SK-N-SH treated with all-trans-retinoic acid at 6 μM for 48 hours (cell line): ENCODE data around the gene ITGA8.

Source experiments
- GLIS3 ChIP-seq: fragments of 250-450 bp; sonication (Bioruptor Pico); IDR thresholded peaks from 2 replicates; pipeline ENCODE4 v1.5.0; 2020; ENCODE audit warnings: mild to moderate bottlenecking, moderate library complexity
- ISL1 ChIP-seq: fragments of 250-450 bp; sonication (Bioruptor Pico); IDR thresholded peaks from 2 replicates; pipeline ENCODE4 v2.1.2; 2022; ENCODE audit warnings: mild to moderate bottlenecking, moderate library complexity
- RARB ChIP-seq: fragments of 250-450 bp; sonication (Bioruptor Pico); IDR thresholded peaks from 2 replicates; pipeline ENCODE4 v1.8.0; 2021; ENCODE audit warnings: mild to moderate bottlenecking, moderate library complexity
- SNAI2 ChIP-seq: fragments of 250-450 bp; sonication (Bioruptor Pico); IDR thresholded peaks from 2 replicates; pipeline ENCODE4 v1.5.0; 2020; ENCODE audit warnings: mild to moderate bottlenecking, moderate library complexity
- ZC3H10 ChIP-seq: fragments of 250-450 bp; sonication (Bioruptor Pico); IDR thresholded peaks from 2 replicates; pipeline ENCODE4 v1.5.1; 2021; ENCODE audit warnings: mild to moderate bottlenecking, moderate library complexity
- ZFP3 ChIP-seq: fragments of 250-450 bp; sonication (Bioruptor Pico); IDR thresholded peaks from 2 replicates; pipeline ENCODE4 v1.5.0; 2020; ENCODE audit warnings: mild to moderate bottlenecking, moderate library complexity
- ZFP30 ChIP-seq: fragments of 450-650 bp; formaldehyde crosslinking; IDR thresholded peaks from 2 replicates; pipeline ENCODE4 v1.5.0; 2022; ENCODE audit warnings: mild to moderate bottlenecking, moderate library complexity
- ZNF70 ChIP-seq: fragments of 450-650 bp; formaldehyde crosslinking; IDR thresholded peaks from 2 replicates; pipeline ENCODE4 v1.5.0; 2020; ENCODE audit warnings: mild to moderate bottlenecking, moderate library complexity
- TF ChIP-seq, protein P1 (sequence below): fragments of 250-450 bp; sonication (Bioruptor Pico); IDR thresholded peaks from 2 replicates; pipeline ENCODE4 v1.5.0; 2020; ENCODE audit warnings: mild to moderate bottlenecking, moderate library complexity
- TF ChIP-seq, protein P2 (sequence below): fragments of 250-450 bp; sonication (Bioruptor Pico); IDR thresholded peaks from 2 replicates; pipeline ENCODE4 v1.8.0; 2020; ENCODE audit warnings: mild to moderate bottlenecking, moderate library complexity, borderline replicate concordance
- TF ChIP-seq, protein P3 (sequence below): fragments of 250-450 bp; sonication (Bioruptor Pico); IDR thresholded peaks from 2 replicates; pipeline ENCODE4 v1.5.1; 2020; ENCODE audit warnings: low read depth, mild to moderate bottlenecking, moderate library complexity

DNA sequence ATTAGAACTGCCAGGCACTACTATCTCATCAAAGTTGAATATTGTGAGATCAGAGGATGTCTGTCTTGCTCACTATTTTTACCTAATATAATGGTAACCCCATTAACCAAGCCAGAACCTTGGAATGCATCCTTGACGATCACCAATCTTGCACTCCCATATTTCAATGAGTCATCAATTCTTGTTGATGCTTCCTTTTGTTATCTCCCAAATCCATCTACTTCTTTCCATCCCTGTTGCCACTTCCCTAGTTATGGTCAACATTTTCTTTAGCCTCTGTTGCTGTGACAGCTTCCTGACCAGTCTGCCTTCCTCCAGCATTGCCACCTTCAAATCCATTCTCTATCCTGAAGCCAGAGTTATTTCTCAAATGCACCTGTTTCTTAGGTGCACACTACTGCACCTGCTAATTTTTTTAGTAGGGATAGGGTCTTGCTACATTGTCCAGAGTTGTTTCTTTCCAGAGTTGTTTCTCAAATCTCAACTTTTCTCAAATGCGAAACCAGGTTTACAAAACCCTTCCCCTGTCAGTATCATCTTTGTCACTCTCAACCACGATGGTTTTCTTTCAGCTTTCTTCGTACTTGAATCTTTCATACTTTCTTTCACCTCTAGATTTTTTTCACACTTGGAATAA lies 15.7 kb downstream of the ITGA8 start:
- TF ChIP-seq SNAI2 (no peak), RARB (CRISPR knock-in tag) (no peak), ZNF70 (CRISPR knock-in tag) (no peak), ZFP30 (CRISPR knock-in tag) (no peak), ZFP3 (CRISPR knock-in tag) (no peak), ISL1 (CRISPR knock-in tag) (no peak), GLIS3 (CRISPR knock-in tag) (no peak), ZC3H10 (CRISPR knock-in tag) (no peak)
- TF ChIP-seq, protein P1, sequence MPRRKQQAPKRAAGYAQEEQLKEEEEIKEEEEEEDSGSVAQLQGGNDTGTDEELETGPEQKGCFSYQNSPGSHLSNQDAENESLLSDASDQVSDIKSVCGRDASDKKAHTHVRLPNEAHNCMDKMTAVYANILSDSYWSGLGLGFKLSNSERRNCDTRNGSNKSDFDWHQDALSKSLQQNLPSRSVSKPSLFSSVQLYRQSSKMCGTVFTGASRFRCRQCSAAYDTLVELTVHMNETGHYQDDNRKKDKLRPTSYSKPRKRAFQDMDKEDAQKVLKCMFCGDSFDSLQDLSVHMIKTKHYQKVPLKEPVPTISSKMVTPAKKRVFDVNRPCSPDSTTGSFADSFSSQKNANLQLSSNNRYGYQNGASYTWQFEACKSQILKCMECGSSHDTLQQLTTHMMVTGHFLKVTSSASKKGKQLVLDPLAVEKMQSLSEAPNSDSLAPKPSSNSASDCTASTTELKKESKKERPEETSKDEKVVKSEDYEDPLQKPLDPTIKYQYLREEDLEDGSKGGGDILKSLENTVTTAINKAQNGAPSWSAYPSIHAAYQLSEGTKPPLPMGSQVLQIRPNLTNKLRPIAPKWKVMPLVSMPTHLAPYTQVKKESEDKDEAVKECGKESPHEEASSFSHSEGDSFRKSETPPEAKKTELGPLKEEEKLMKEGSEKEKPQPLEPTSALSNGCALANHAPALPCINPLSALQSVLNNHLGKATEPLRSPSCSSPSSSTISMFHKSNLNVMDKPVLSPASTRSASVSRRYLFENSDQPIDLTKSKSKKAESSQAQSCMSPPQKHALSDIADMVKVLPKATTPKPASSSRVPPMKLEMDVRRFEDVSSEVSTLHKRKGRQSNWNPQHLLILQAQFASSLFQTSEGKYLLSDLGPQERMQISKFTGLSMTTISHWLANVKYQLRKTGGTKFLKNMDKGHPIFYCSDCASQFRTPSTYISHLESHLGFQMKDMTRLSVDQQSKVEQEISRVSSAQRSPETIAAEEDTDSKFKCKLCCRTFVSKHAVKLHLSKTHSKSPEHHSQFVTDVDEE: no peak
- TF ChIP-seq, protein P2, sequence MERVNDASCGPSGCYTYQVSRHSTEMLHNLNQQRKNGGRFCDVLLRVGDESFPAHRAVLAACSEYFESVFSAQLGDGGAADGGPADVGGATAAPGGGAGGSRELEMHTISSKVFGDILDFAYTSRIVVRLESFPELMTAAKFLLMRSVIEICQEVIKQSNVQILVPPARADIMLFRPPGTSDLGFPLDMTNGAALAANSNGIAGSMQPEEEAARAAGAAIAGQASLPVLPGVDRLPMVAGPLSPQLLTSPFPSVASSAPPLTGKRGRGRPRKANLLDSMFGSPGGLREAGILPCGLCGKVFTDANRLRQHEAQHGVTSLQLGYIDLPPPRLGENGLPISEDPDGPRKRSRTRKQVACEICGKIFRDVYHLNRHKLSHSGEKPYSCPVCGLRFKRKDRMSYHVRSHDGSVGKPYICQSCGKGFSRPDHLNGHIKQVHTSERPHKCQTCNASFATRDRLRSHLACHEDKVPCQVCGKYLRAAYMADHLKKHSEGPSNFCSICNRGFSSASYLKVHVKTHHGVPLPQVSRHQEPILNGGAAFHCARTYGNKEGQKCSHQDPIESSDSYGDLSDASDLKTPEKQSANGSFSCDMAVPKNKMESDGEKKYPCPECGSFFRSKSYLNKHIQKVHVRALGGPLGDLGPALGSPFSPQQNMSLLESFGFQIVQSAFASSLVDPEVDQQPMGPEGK (CRISPR knock-in tag): no peak
- TF ChIP-seq, protein P3, sequence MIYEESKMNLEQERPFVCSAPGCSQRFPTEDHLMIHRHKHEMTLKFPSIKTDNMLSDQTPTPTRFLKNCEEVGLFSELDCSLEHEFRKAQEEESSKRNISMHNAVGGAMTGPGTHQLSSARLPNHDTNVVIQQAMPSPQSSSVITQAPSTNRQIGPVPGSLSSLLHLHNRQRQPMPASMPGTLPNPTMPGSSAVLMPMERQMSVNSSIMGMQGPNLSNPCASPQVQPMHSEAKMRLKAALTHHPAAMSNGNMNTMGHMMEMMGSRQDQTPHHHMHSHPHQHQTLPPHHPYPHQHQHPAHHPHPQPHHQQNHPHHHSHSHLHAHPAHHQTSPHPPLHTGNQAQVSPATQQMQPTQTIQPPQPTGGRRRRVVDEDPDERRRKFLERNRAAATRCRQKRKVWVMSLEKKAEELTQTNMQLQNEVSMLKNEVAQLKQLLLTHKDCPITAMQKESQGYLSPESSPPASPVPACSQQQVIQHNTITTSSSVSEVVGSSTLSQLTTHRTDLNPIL (CRISPR knock-in tag): no peak
